SK-N-MC (cell line): ENCODE measurements around the gene UPP1.

Experiments
- DNase-seq: peaks from one replicate; pipeline ENCODE4 v3.0.0-alpha.2; 2011; ENCODE audit warnings: low read depth, low spot score
- H3K27ac ChIP-seq: fragments of 200-600 bp; sonication (generic); 2 replicates; pipeline ENCODE4 v1.5.1; 2016; ENCODE audit warnings: mixed run types
- H3K36me3 ChIP-seq: fragments of 200-600 bp; sonication (generic); 2 replicates; pipeline ENCODE4 v1.6.1; 2017; ENCODE audit warnings: antibody characterized with exemption, low read length, mixed read lengths; ENCODE audit not compliant: insufficient read depth
- H3K4me3 ChIP-seq: fragments of 200-600 bp; sonication (generic); 2 replicates; pipeline ENCODE4 v1.5.1; 2016
- H3K9ac ChIP-seq: fragments of 200-600 bp; sonication (generic); 2 replicates; pipeline ENCODE4 v1.8.0; 2017; ENCODE audit warnings: mixed run types, mixed read lengths; ENCODE audit not compliant: insufficient read length
- H3K9me3 ChIP-seq: fragments of 200-600 bp; sonication (generic); 2 replicates; pipeline ENCODE4 v1.6.1; 2017; ENCODE audit warnings: low read depth, mild to moderate bottlenecking, antibody characterized with exemption, low read length, moderate library complexity, mixed read lengths
- EZH2 ChIP-seq: fragments of 200-600 bp; sonication (generic); IDR thresholded peaks from one replicate; pipeline ENCODE4 v1.6.1; 2017; ENCODE audit warnings: antibody characterized with exemption
- FOXP2 ChIP-seq: optimal IDR thresholded peaks from 2 replicates; pipeline ENCODE3; 2011; ENCODE audit warnings: mild to moderate bottlenecking, moderate library complexity; ENCODE audit not compliant: insufficient read depth; ENCODE audit errors: extremely low read length, control extremely low read depth
- POLR2AphosphoS5 ChIP-seq: IDR thresholded peaks from 2 replicates; pipeline ENCODE4 v1.6.1; 2012; ENCODE audit warnings: mild to moderate bottlenecking, low read depth, low read length, borderline replicate concordance

The UPP1 gene

GRCh38 chr7:48101968-48102367 is 12.9 kb downstream of the UPP1 start:
- Histone ChIP-seq H3K27ac (no peak overlapping the region), H3K9ac (no peak overlapping the region), H3K36me3 (no peaks in the 10 kb centered on the region), H3K4me3 (no peak overlapping the region), H3K9me3 (no peaks in the 10 kb centered on the region)
- no peak for DNase-seq
- TF ChIP-seq FOXP2 = no peak
- no peak for TF ChIP-seq POLR2AphosphoS5
- no peak for TF ChIP-seq EZH2

- H3K36me3 ChIP-seq = no peaks in the 10 kb centered on the region
- H3K4me3 ChIP-seq = no peak overlapping the region
- TF ChIP-seq POLR2AphosphoS5 (no peak), FOXP2 (no peak), EZH2 (no peak)
- no peak overlapping the region for H3K9ac ChIP-seq
- no peak for DNase-seq
- no peaks in the 10 kb centered on the region for H3K9me3 ChIP-seq
- no peak overlapping the region for H3K27ac ChIP-seq
Measured at GRCh38 chr7:48102530-48102929, 13.5 kb downstream of the UPP1 start.

- DNase-seq = no peak
- no peaks in the 10 kb centered on the region for H3K36me3 ChIP-seq
Measured at GRCh38 chr7:48105045-48105444, 16.0 kb downstream of the UPP1 start.

GRCh38 chr7:48106906-48107659 is 18.0 kb downstream of the UPP1 start:
- Histone ChIP-seq H3K9me3 (no peaks in the 10 kb centered on the region), H3K36me3 (no peaks in the 10 kb centered on the region), H3K9ac (no peak overlapping the region), H3K4me3 (no peak overlapping the region), H3K27ac (no peak overlapping the region)
- TF ChIP-seq EZH2 = no peak
- TF ChIP-seq POLR2AphosphoS5 = no peak
- no peak for TF ChIP-seq FOXP2
- DNase-seq = no peak

More at GRCh38 chr7:48105045-48105444, 16.0 kb downstream of the UPP1 start:
- Histone ChIP-seq H3K9ac (no peak overlapping the region), H3K27ac (no peak overlapping the region), H3K9me3 (no peaks in the 10 kb centered on the region), H3K4me3 (no peak overlapping the region)
- TF ChIP-seq FOXP2 = no peak
- no peak for TF ChIP-seq EZH2
- TF ChIP-seq POLR2AphosphoS5 = no peak

GRCh38 chr7:48107926-48108472 is 18.9 kb downstream of the UPP1 start:
- Histone ChIP-seq H3K9ac (no peak overlapping the region), H3K4me3 (no peak overlapping the region), H3K36me3 (no peaks in the 10 kb centered on the region), H3K27ac (no peak overlapping the region), H3K9me3 (no peaks in the 10 kb centered on the region)
- TF ChIP-seq POLR2AphosphoS5 = no peak
- TF ChIP-seq FOXP2 = no peak
- no peak for TF ChIP-seq EZH2
- no peak for DNase-seq

GRCh38 chr7:48108959-48109847 is 20.1 kb downstream of the UPP1 start:
- no peaks in the 10 kb centered on the region for H3K36me3 ChIP-seq
- TF ChIP-seq POLR2AphosphoS5 (no peak), FOXP2 (no peak), EZH2 (no peak)
- no peak overlapping the region for H3K9ac ChIP-seq
- H3K27ac ChIP-seq = no peak overlapping the region
- no peaks in the 10 kb centered on the region for H3K9me3 ChIP-seq
- DNase-seq = no peak
- no peak overlapping the region for H3K4me3 ChIP-seq

- no peaks in the 10 kb centered on the region for H3K9me3 ChIP-seq
- H3K27ac ChIP-seq = no peak overlapping the region
- H3K36me3 ChIP-seq = no peaks in the 10 kb centered on the region
- TF ChIP-seq FOXP2 (no peak), POLR2AphosphoS5 (no peak), EZH2 (no peak)
- DNase-seq = peak; percentile 5
- H3K4me3 ChIP-seq = no peak overlapping the region
- H3K9ac ChIP-seq = no peak overlapping the region
Measured at GRCh38 chr7:48109848-48110663, 21.0 kb downstream of the UPP1 start.
